H1 (cell line): Measurements from ENCODE around the gene SPATA16. TPM values are rescaled to one million over a fixed set of nuclear protein-coding genes. Genes with fewer than 3 reads are reported as not detected.

Source experiments
- JUND ChIP-seq: IDR thresholded peaks from 2 replicates; pipeline ENCODE4 v1.6.1; 2011; ENCODE audit warnings: mild to moderate bottlenecking, improper control_type of control experiment, low read length
- RXRA ChIP-seq: IDR thresholded peaks from 2 replicates; pipeline ENCODE4 v1.6.1; 2011; ENCODE audit warnings: low read depth, mild to moderate bottlenecking, low read length, moderate library complexity; ENCODE audit not compliant: insufficient read depth
- TAF7 ChIP-seq: optimal IDR thresholded peaks from 2 replicates; pipeline ENCODE3; 2011; ENCODE audit warnings: low read depth, mild to moderate bottlenecking, inconsistent platforms, low read length, moderate library complexity, borderline replicate concordance
- polyA plus RNA-seq, 7 experiments: library from polyadenylated mRNA; depleted of rRNA in 3 of 7; stranded (reverse) in 5 of 7; unstranded in 2 of 7; fragments of >200 nt in 5 of 7; fragments of 200-250 nt in 2 of 7; gene quantifications; 1 replicate in 5 of 7; 2 replicates in 1 of 7; 4 replicates in 1 of 7; pipeline versions ENCODE4 v1.2.1 to v1.2.3, GENCODE V29; 2011 to 2013; ENCODE audit warnings: missing spikeins in 2 of 7, mixed read lengths in 2 of 7
- total RNA-seq: library from RNA; stranded (reverse); fragmentation: NEBNext Ultra II Directional; extraction: Animal tissue kit (Norgen Biotek cat#: 25700); gene quantifications from 2 replicates; pipeline ENCODE4 v1.2.1, GENCODE V29; 2021

SPATA16 gene
- total and polyA plus RNA-seq, 2 of the 8 experiments (the other 6 are each of a cell fraction or from before 2014, with no cell fraction given): 0.05 to 2.7 TPM

GRCh38 chr3:173027429-173027828 lies 113.6 kb downstream of the SPATA16 start (continued):
- TF ChIP-seq RXRA (no peak), JUND (no peak), TAF7 (no peak)
